Nephron progenitor cell (in vitro differentiated cells): Measurements from ENCODE around the gene GNG13.

ENCODE experiments used
- DNase-seq: peaks from one replicate; pipeline ENCODE4 v3.0.0; 2021
- H3K27ac Mint-ChIP-seq: 2 replicates; pipeline ENCODE4 v1.8.0; 2021; ENCODE audit warnings: mild to moderate bottlenecking, moderate library complexity, mixed read lengths
- H3K27me3 Mint-ChIP-seq: 2 replicates; pipeline ENCODE4 v1.8.0; 2021; ENCODE audit warnings: mild to moderate bottlenecking, low read depth, mixed read lengths; ENCODE audit not compliant: poor library complexity
- H3K36me3 Mint-ChIP-seq: 2 replicates; pipeline ENCODE4 v1.8.0; 2021; ENCODE audit warnings: low read depth, mixed read lengths
- H3K4me1 Mint-ChIP-seq: 2 replicates; pipeline ENCODE4 v1.8.0; 2021; ENCODE audit warnings: mixed read lengths
- H3K4me3 Mint-ChIP-seq: 2 replicates; pipeline ENCODE4 v1.8.0; 2021; ENCODE audit warnings: mild to moderate bottlenecking, moderate library complexity, mixed read lengths
- H3K9me3 Mint-ChIP-seq: 2 replicates; pipeline ENCODE4 v1.8.0; 2021; ENCODE audit warnings: mild to moderate bottlenecking, moderate library complexity, mixed read lengths
- TF ChIP-seq, protein P1 (sequence below): fragments of 200-600 bp; sonication (generic); IDR thresholded peaks from 2 replicates; pipeline ENCODE4 v1.5.0; 2021; ENCODE audit warnings: antibody characterized with exemption

The GNG13 gene

DNA sequence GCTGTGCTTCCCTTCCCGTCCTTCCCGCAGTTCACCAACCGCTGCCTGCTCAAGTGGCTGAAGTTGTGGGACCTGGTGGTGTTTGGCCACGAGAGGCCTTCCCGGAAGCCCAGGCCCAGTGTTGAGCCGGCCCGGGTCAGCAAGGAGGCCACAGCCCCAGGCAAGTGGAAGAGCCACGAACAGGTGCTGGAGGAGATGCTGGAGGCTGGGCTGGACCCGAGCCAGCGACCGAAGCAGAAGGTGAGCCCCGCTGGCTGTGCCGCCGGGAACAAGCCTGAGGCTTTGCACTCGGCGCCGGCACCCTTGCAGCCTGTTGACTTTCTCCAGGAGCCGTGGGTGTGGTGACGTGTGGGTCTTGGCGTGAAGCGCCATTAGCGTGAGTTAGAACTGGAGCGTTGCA is 9.4 kb downstream of the GNG13 start:
- Mint-ChIP-seq H3K36me3 (peaks cover 8% of the 10 kb centered on the region), H3K4me1 (peaks cover 3% of the 10 kb centered on the region), H3K9me3 (no peaks in the 10 kb centered on the region), H3K27me3 (no peaks in the 10 kb centered on the region), H3K4me3 (no peak overlapping the region), H3K27ac (no peak overlapping the region)
- no peak for DNase-seq
- TF ChIP-seq, protein P1, sequence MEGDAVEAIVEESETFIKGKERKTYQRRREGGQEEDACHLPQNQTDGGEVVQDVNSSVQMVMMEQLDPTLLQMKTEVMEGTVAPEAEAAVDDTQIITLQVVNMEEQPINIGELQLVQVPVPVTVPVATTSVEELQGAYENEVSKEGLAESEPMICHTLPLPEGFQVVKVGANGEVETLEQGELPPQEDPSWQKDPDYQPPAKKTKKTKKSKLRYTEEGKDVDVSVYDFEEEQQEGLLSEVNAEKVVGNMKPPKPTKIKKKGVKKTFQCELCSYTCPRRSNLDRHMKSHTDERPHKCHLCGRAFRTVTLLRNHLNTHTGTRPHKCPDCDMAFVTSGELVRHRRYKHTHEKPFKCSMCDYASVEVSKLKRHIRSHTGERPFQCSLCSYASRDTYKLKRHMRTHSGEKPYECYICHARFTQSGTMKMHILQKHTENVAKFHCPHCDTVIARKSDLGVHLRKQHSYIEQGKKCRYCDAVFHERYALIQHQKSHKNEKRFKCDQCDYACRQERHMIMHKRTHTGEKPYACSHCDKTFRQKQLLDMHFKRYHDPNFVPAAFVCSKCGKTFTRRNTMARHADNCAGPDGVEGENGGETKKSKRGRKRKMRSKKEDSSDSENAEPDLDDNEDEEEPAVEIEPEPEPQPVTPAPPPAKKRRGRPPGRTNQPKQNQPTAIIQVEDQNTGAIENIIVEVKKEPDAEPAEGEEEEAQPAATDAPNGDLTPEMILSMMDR, result no peak

DNA sequence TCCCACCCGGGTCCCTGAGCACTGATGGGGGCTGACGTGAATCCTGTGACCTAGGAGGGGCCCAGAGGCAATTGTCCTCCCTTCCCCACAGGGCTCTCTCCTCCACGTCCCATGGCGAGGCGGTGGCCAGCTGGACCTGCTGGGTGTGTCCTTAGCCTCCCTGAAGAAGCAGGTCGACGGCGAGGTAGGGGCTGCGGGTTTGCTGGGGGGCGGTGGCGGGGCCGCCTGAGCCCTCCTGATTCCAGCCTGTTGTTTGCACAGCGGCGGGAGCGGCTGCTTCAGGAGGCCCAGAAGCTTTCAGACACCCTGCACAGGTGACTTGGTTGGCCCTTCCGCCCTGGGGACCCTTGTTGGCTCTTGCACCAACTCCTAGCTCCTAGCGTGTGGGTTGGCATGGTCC is 10.4 kb downstream of the GNG13 start:
- Mint-ChIP-seq H3K27ac (no peak overlapping the region), H3K36me3 (peaks cover 8% of the 10 kb centered on the region), H3K9me3 (no peaks in the 10 kb centered on the region), H3K4me1 (peaks cover 3% of the 10 kb centered on the region), H3K4me3 (peak overlapping the region; percentile 66), H3K27me3 (no peaks in the 10 kb centered on the region)
- TF ChIP-seq, protein P1, result no peak
- no peak for DNase-seq

DNA sequence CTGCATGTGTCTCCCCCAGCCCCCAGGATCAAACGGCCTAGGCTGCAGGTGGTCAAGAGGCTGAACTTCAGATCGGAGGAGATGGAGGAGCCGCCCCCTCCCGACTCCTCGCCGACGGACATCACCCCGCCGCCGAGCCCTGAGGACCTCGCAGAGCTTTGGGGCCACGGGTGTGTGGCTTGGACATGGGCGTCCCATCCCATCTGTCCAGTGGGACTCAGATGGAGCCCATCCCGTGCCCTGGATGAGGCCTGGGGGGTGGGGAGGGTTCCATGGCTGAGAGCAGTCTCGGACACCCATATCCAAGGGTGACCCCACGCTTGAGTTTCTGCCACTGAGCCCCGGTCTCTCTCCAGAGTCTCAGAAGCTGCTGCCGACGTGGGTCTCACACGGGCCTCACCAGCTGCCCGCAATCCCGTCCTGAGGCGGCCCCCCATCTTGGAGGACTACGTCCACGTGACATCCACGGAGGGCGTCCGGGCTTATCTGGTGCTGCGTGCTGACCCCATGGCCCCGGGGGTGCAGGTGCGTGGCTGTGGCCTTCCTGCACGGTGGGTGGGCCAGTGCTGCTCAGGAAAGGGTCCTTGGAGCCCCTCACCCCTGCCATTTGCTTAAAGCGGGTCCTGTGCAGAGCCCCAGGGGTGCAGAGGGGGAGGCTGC is 11.2 kb downstream of the GNG13 start:
- peaks cover 8% of the 10 kb centered on the region for H3K36me3 Mint-ChIP-seq
- H3K27me3 Mint-ChIP-seq, result no peaks in the 10 kb centered on the region
- TF ChIP-seq, protein P1, result no peak
- H3K4me1 Mint-ChIP-seq, result peaks cover 3% of the 10 kb centered on the region
- H3K9me3 Mint-ChIP-seq, result no peaks in the 10 kb centered on the region
- H3K4me3 Mint-ChIP-seq, result peak overlapping the region; percentile 66
- no peak for DNase-seq
- H3K27ac Mint-ChIP-seq, result no peak overlapping the region

DNA sequence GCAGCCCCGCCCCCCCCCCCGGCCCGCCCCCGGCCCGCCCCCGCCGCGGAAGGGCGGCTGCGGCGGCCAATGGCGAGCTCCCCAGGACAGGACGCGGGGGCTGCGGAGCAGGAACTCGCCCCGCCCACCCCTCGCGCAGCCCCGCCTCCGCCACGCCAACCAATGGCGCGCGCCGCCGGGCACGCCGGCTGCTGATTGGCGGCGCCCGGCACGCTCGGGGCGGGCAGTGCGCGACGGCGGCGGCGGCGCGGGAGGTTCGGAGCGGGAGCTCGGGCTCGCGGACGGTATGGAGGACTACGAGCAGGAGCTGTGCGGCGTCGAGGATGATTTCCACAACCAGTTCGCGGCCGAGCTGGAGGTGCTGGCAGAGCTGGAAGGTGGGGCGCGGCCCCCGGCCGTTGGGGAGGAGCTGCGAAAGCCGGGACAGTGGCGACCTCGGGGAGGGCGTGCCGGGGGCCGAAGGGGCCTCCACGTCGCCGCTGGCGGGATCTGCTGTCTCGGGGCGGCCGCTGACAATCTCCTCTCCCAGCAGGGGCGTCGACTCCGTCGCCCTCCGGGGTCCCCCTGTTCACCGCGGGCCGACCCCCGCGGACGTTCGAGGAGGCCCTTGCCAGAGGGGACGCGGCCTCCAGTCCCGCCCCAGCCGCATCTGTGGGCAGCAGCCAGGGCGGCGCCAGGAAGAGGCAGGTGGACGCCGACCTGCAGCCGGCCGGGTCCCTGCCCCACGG is 12.0 kb downstream of the GNG13 start, which contains the start of gene CHTF18:
Gene CHTF18 (plus strand): TSS at position 222 of the 728 bp plus-strand sequence. CDS start 65 bp downstream, at position 287.
- Mint-ChIP-seq H3K4me3 (peak within 1 kb of the TSS; percentile 87), H3K36me3 (peaks cover 8% of the 10 kb centered on the region)
- TF ChIP-seq, protein P1, result no peak

DNA sequence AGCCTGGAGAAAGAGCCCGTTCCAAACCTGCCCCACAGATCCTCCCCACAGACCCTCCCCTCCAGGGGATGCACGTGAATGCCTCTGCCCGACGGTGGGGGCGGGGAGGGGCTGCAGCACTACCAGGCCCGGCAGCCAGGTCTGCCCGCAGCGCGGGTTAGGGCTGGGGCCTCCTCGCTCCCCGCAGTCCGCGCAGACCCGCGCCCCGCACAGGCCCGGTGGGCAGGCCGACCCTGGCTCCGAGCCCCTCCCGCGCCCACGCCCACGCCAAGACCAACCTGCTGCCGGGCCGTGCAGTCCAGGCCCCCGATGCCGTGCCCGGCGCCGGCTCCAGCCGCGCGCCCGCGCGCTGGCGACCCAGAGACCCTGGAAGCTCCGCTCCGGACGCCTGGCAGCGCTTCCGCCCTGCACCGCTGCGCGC is 12.5 kb downstream of the GNG13 start, which contains the start of gene RPUSD1:
Gene RPUSD1 (minus strand): TSS at position 404 of the 421 bp plus-strand sequence. CDS start 644 bp downstream, outside the sequence.
- Mint-ChIP-seq H3K27ac (no peak within 1 kb of the TSS), H3K27me3 (no peaks in the 10 kb centered on the region), H3K4me1 (peaks cover 3% of the 10 kb centered on the region), H3K4me3 (peak within 1 kb of the TSS; percentile 87), H3K36me3 (peaks cover 8% of the 10 kb centered on the region), H3K9me3 (no peaks in the 10 kb centered on the region)
- TF ChIP-seq, protein P1, result no peak
- no peak for DNase-seq

More for the DNA sequence above, 12.0 kb downstream of the GNG13 start, which contains the start of gene CHTF18:
- H3K9me3 Mint-ChIP-seq, result no peaks in the 10 kb centered on the region
- peaks cover 3% of the 10 kb centered on the region for H3K4me1 Mint-ChIP-seq
- DNase-seq, result peak; percentile 96
- no peaks in the 10 kb centered on the region for H3K27me3 Mint-ChIP-seq
- no peak within 1 kb of the TSS for H3K27ac Mint-ChIP-seq
